Colonic mucosa (tissue), 4 donors: ENCODE measurements around the gene ZFAND6. TPM values are rescaled to one million over a fixed set of nuclear protein-coding genes. Genes with fewer than 3 reads are reported as not detected.
"Not testable (repeated sequence)": the region's sequence is repeated elsewhere in the genome, so short reads cannot be mapped to it uniquely, and the experiment has no call there.

Experiments
- DNase-seq: peaks from one replicate; pipeline ENCODE4 v3.0.0-alpha.2; 2020
- H3K27ac ChIP-seq: fragments of 200-600 bp; one replicate; pipeline ENCODE4 v1.8.0; 2021
- H3K27me3 ChIP-seq: fragments of 200-600 bp; one replicate; pipeline ENCODE4 v1.8.0; 2021
- H3K36me3 ChIP-seq: fragments of 200-600 bp; one replicate; pipeline ENCODE4 v1.8.0; 2021
- H3K4me1 ChIP-seq: fragments of 200-600 bp; one replicate; pipeline ENCODE4 v1.8.0; 2021; ENCODE audit warnings: mild to moderate bottlenecking
- H3K4me3 ChIP-seq: fragments of 200-600 bp; one replicate; pipeline ENCODE4 v1.8.0; 2021
- H3K9ac ChIP-seq, 2 donors: one replicate each; pipeline ENCODE4 v1.7.0; 2013; ENCODE audit warnings: control low read depth in 2 of 2, low read depth in 2 of 2, low read length in 2 of 2
- H3K9me3 ChIP-seq: fragments of 200-600 bp; one replicate; pipeline ENCODE4 v1.8.0; 2021
- CTCF ChIP-seq: fragments of 200-600 bp; IDR thresholded peaks from one replicate; pipeline ENCODE4 v1.8.0; 2022; ENCODE audit warnings: antibody characterized with exemption, mild to moderate bottlenecking
- intact Hi-C: fragments of 100-400 bp; cut with DNase I; formaldehyde crosslinking; loops from one replicate; pipeline ENCODE4 v1.14.1; 2022
- total RNA-seq, 2 donors: library from RNA; stranded (reverse); fragmentation: NEBNext Ultra II Directional in 1 of 2; extraction: Animal tissue kit (Norgen Biotek cat#: 25700) in 1 of 2; gene quantifications; one replicate each; pipeline ENCODE4 v1.2.1, GENCODE V29; 2021
- donor health status: healthy.
- donor health status: DM: no; HTN: no; CAD: no.
- donor health status: DM: no; HTN: no; CAD: no.

Gene ZFAND6
- total RNA-seq, 2 donors from 2014 or later = 56.0 to 82.4 TPM

GRCh38 chr15:80015156-80015555 lies 44.3 kb upstream of the ZFAND6 start:
- TF ChIP-seq CTCF = no peak
- no peak for DNase-seq
- H3K36me3 ChIP-seq = no peaks in the 10 kb centered on the region
- no peak overlapping the region for H3K4me3 ChIP-seq
- intact Hi-C loops = no loop called here
- H3K4me1 ChIP-seq = no peaks in the 10 kb centered on the region
- no peaks in the 10 kb centered on the region for H3K9me3 ChIP-seq
- H3K27me3 ChIP-seq = no peaks in the 10 kb centered on the region
- H3K27ac ChIP-seq = no peak overlapping the region
- H3K9ac ChIP-seq = no peak overlapping the region

- intact Hi-C loops, H3K27ac ChIP-seq, H3K4me3 ChIP-seq, H3K9ac ChIP-seq, DNase-seq, H3K9me3 ChIP-seq, H3K27me3 ChIP-seq, H3K4me1 ChIP-seq, H3K36me3 ChIP-seq: not testable (repeated sequence)
These were observed 43.0 kb upstream of the ZFAND6 start for GRCh38 chr15:80016506-80016905.

- H3K36me3 ChIP-seq, H3K4me3 ChIP-seq, H3K9ac ChIP-seq, H3K4me1 ChIP-seq, H3K27ac ChIP-seq, H3K9me3 ChIP-seq, H3K27me3 ChIP-seq, DNase-seq, intact Hi-C loops: not testable (repeated sequence)
These were observed 42.3 kb upstream of the ZFAND6 start for GRCh38 chr15:80017139-80017538.

- TF ChIP-seq CTCF = no peak
- Histone ChIP-seq H3K4me1 (no peaks in the 10 kb centered on the region), H3K27me3 (no peaks in the 10 kb centered on the region), H3K36me3 (no peaks in the 10 kb centered on the region), H3K4me3 (no peak overlapping the region), H3K9me3 (no peaks in the 10 kb centered on the region), H3K27ac (no peak overlapping the region), H3K9ac (no peak overlapping the region)
- intact Hi-C loops = no loop called here
- DNase-seq = no peak
These were observed 40.2 kb upstream of the ZFAND6 start for GRCh38 chr15:80019168-80019745.

GRCh38 chr15:80020149-80020548 lies 39.3 kb upstream of the ZFAND6 start:
- H3K9ac ChIP-seq, DNase-seq, H3K27me3 ChIP-seq, intact Hi-C loops, H3K36me3 ChIP-seq, H3K9me3 ChIP-seq, H3K4me1 ChIP-seq, H3K4me3 ChIP-seq, H3K27ac ChIP-seq: not testable (repeated sequence)

GRCh38 chr15:80020731-80021130 lies 38.7 kb upstream of the ZFAND6 start:
- Histone ChIP-seq H3K9me3 (no peaks in the 10 kb centered on the region), H3K4me1 (no peaks in the 10 kb centered on the region), H3K36me3 (no peaks in the 10 kb centered on the region), H3K27ac (no peak overlapping the region), H3K9ac (no peak overlapping the region), H3K27me3 (no peaks in the 10 kb centered on the region), H3K4me3 (no peak overlapping the region)
- TF ChIP-seq CTCF = no peak
- DNase-seq = no peak
- intact Hi-C loops = no loop called here

- H3K9me3 ChIP-seq = no peaks in the 10 kb centered on the region
- no peak for TF ChIP-seq CTCF
- H3K27me3 ChIP-seq = no peaks in the 10 kb centered on the region
- no peak overlapping the region for H3K9ac ChIP-seq
- DNase-seq = no peak
- no peak overlapping the region for H3K4me3 ChIP-seq
- H3K27ac ChIP-seq = no peak overlapping the region
- intact Hi-C loops = no loop called here
- no peaks in the 10 kb centered on the region for H3K4me1 ChIP-seq
- no peaks in the 10 kb centered on the region for H3K36me3 ChIP-seq
These were observed 33.2 kb upstream of the ZFAND6 start for GRCh38 chr15:80026310-80026709.
